SK-N-SH (cell line): Measurements from ENCODE around the gene TMEM150C. TPM values are rescaled to one million over a fixed set of nuclear protein-coding genes. Genes with fewer than 3 reads are reported as not detected.

ENCODE experiments used
- CTCF ChIA-PET: fragments of 300-600, 350-600 bp; formaldehyde crosslinking; extraction: SDS; loops from one replicate; lab custom pipeline; 2021; lab: Yijun Ruan, JAX
- POLR2A ChIA-PET: fragments of 350-600 bp; sonication (Branson Sonifier 250); formaldehyde crosslinking; extraction: SDS; loops from one replicate; lab custom pipeline; 2020; ENCODE audit warnings: antibody characterized with exemption, inconsistent platforms; lab: Yijun Ruan, JAX
- DNase-seq: peaks from one replicate; pipeline ENCODE4 v3.0.0; 2012
- H2AFZ ChIP-seq: fragments of 200-600 bp; sonication (generic); 2 replicates; pipeline ENCODE4 v1.8.1; 2016; ENCODE audit warnings: antibody characterized with exemption, mild to moderate bottlenecking, low read depth
- H3F3A ChIP-seq: fragments of 200-600 bp; sonication (generic); replicated peaks from 2 replicates; pipeline ENCODE3; 2016; ENCODE audit warnings: antibody characterized with exemption, mild to moderate bottlenecking; ENCODE audit not compliant: insufficient read depth
- H3K27ac ChIP-seq, 2 experiments: fragments of 200-500 bp in 1 of 2; fragments of 200-600 bp in 1 of 2; sonication (Bioruptor generic) in 1 of 2; sonication (generic), shearing (Covaris generic) in 1 of 2; 2 replicates each; pipeline versions ENCODE4 v1.5.1 to v1.6.1; 2014 to 2016; ENCODE audit warnings: low read depth in 2 of 2, inconsistent platforms in 1 of 2, low read length in 1 of 2, mild to moderate bottlenecking in 1 of 2, mixed read lengths in 1 of 2
- H3K27me3 ChIP-seq: fragments of 200-600 bp; sonication (generic), shearing (Covaris generic); 2 replicates; pipeline ENCODE4 v1.6.1; 2016; ENCODE audit warnings: mixed run types; ENCODE audit not compliant: insufficient read depth
- H3K36me3 ChIP-seq, 2 experiments: fragments of 200-500 bp in 1 of 2; fragments of 200-600 bp in 1 of 2; sonication (Bioruptor generic) in 1 of 2; sonication (generic) in 1 of 2; replicated peaks in 1 of 2; 2 replicates each; pipeline versions ENCODE3 to v1.5.1; 2014 to 2016; ENCODE audit warnings: low read length in 1 of 2, mild to moderate bottlenecking in 1 of 2; ENCODE audit not compliant: insufficient read depth in 2 of 2, control insufficient read depth in 1 of 2
- H3K4me1 ChIP-seq, 2 experiments: fragments of 200-500 bp in 1 of 2; fragments of 200-600 bp in 1 of 2; sonication (Bioruptor generic) in 1 of 2; sonication (generic), shearing (Covaris generic) in 1 of 2; 2 replicates each; pipeline versions ENCODE4 v1.5.1 to v1.6.1; 2014 to 2016; ENCODE audit warnings: low read depth in 1 of 2, low read length in 1 of 2, mixed run types in 1 of 2; ENCODE audit not compliant: insufficient read depth in 2 of 2, control insufficient read depth in 1 of 2
- H3K4me2 ChIP-seq: fragments of 200-600 bp; sonication (generic), shearing (Covaris generic); 2 replicates; pipeline ENCODE4 v1.6.1; 2017; ENCODE audit warnings: mixed run types
- H3K4me3 ChIP-seq, 2 experiments: fragments of 200-500 bp in 1 of 2; fragments of 200-600 bp in 1 of 2; sonication (Bioruptor generic) in 1 of 2; sonication (generic), shearing (Covaris generic) in 1 of 2; 2 replicates each; pipeline versions ENCODE4 v1.5.1 to v1.8.1; 2014 to 2016; ENCODE audit warnings: low read depth in 2 of 2, inconsistent platforms in 1 of 2, low read length in 1 of 2, mild to moderate bottlenecking in 1 of 2, mixed read lengths in 1 of 2, moderate library complexity in 1 of 2
- H3K79me2 ChIP-seq: fragments of 200-600 bp; sonication (generic); 2 replicates; pipeline ENCODE4 v1.8.1; 2017; ENCODE audit warnings: mild to moderate bottlenecking; ENCODE audit not compliant: insufficient read depth
- H3K9ac ChIP-seq: fragments of 200-600 bp; sonication (generic); 2 replicates; pipeline ENCODE4 v1.6.1; 2017; ENCODE audit warnings: mixed run types
- H3K9me2 ChIP-seq: fragments of 200-600 bp; sonication (generic); 2 replicates; pipeline ENCODE4 v1.6.1; 2017; ENCODE audit warnings: mixed run types
- H3K9me3 ChIP-seq: fragments of 200-600 bp; sonication (generic); 2 replicates; pipeline ENCODE4 v1.6.1; 2017; ENCODE audit warnings: mixed run types, mild to moderate bottlenecking, moderate library complexity
- H4K20me1 ChIP-seq: fragments of 200-600 bp; sonication (generic); 2 replicates; pipeline ENCODE4 v1.6.1; 2017; ENCODE audit warnings: mild to moderate bottlenecking, mixed run types; ENCODE audit not compliant: insufficient read depth
- CHD2 ChIP-seq: fragments of 150-350 bp; IDR thresholded peaks from 2 replicates; pipeline ENCODE4 v1.6.1; 2018; ENCODE audit warnings: low read length; ENCODE audit not compliant: partially characterized antibody
- CTCF ChIP-seq: fragments of 200-600 bp; sonication (generic); IDR thresholded peaks from 2 replicates; pipeline ENCODE4 v1.6.1; 2017; ENCODE audit warnings: antibody characterized with exemption, mild to moderate bottlenecking, moderate library complexity
- EP300 ChIP-seq, 2 experiments: IDR thresholded peaks; 2 replicates each; pipeline versions ENCODE4 v1.4.0 to v1.6.1; 2012; ENCODE audit warnings: borderline replicate concordance in 1 of 2, low read depth in 1 of 2, low read length in 1 of 2
- FOSL2 ChIP-seq: IDR thresholded peaks from 2 replicates; pipeline ENCODE4 v1.4.0; 2012; ENCODE audit warnings: low read depth, mild to moderate bottlenecking, moderate library complexity, borderline replicate concordance
- FOXJ3 ChIP-seq: sonication (generic); formaldehyde crosslinking; IDR thresholded peaks from 2 replicates; pipeline ENCODE4 v1.5.1; 2020; ENCODE audit warnings: mild to moderate bottlenecking, missing genetic modification reagents
- GABPA ChIP-seq: IDR thresholded peaks from 2 replicates; pipeline ENCODE4 v1.4.0; 2012; ENCODE audit warnings: low read depth, mild to moderate bottlenecking
- GATA2 ChIP-seq: sonication (generic); formaldehyde crosslinking; IDR thresholded peaks from 2 replicates; pipeline ENCODE4 v1.5.0; 2020; ENCODE audit warnings: mild to moderate bottlenecking, missing genetic modification reagents
- JUND ChIP-seq: IDR thresholded peaks from 2 replicates; pipeline ENCODE4 v1.4.0; 2012
- MXI1 ChIP-seq: IDR thresholded peaks from 2 replicates; pipeline ENCODE4 v1.6.1; 2012; ENCODE audit warnings: mild to moderate bottlenecking, low read depth, low read length, improper control_type of control experiment
- PBX3 ChIP-seq: IDR thresholded peaks from 2 replicates; pipeline ENCODE4; 2012
- RCOR1 ChIP-seq: fragments of 150-350 bp; IDR thresholded peaks from 2 replicates; pipeline ENCODE4 v1.6.1; 2017; ENCODE audit warnings: antibody characterized with exemption, low read length
- SIN3A ChIP-seq: IDR thresholded peaks from 2 replicates; pipeline ENCODE4 v1.6.1; 2012; ENCODE audit warnings: low read depth, mild to moderate bottlenecking, low read length, moderate library complexity, borderline replicate concordance
- USF1 ChIP-seq: IDR thresholded peaks from 2 replicates; pipeline ENCODE4 v1.4.0; 2012; ENCODE audit warnings: low read depth, borderline replicate concordance
- USF2 ChIP-seq: fragments of 150-350 bp; IDR thresholded peaks from 2 replicates; pipeline ENCODE4 v1.6.1; 2017; ENCODE audit warnings: antibody characterized with exemption, low read length, low read depth, borderline replicate concordance
- WGBS: methylation state at CpG from one replicate; pipeline ENCODE4 v1.1.6; 2017; ENCODE audit warnings: low lambda C conversion rate; 5-methylcytosine and 5-hydroxymethylcytosine counted together
- polyA plus RNA-seq, 3 experiments: library from polyadenylated mRNA; depleted of rRNA; stranded (reverse); fragments of >200 nt; gene quantifications; 2 replicates each; pipeline ENCODE4 v1.2.3, GENCODE V29; 2012

Gene TMEM150C
- polyA plus RNA-seq, 1 of the 3 experiments (the other 2 are of a cell fraction), result 1.0 TPM

GRCh38 chr4:82452026-82452425, 109.8 kb downstream of the TMEM150C start (continued):
- TF ChIP-seq FOSL2 (no peak), PBX3 (no peak), GABPA (no peak), JUND (no peak), USF2 (no peak), FOXJ3 (no peak), CTCF (no peak), USF1 (no peak), CHD2 (no peak)

- no peak overlapping the region for H3K4me3 ChIP-seq
- H3K9me2 ChIP-seq, result no peaks in the 10 kb centered on the region
- H3F3A ChIP-seq, result no peaks in the 10 kb centered on the region
- peak; percentile 67 for DNase-seq
- H2AFZ ChIP-seq, result no peak overlapping the region
- TF ChIP-seq GATA2 (CRISPR knock-in tag), result peak; percentile 57
- no peak for TF ChIP-seq EP300 (IDR thresholded peaks at IDR 0.05; ENCODE audit: borderline replicate concordance in 1 of 2, low read depth in 1 of 2, low read length in 1 of 2)
- TF ChIP-seq RCOR1, result peak; percentile 51; the same call in 1 of the 2 replicates
- peak; percentile 68; the same call in 1 of the 2 replicates for TF ChIP-seq MXI1
- no peak for TF ChIP-seq SIN3A
- WGBS, result 78% methylated on average over 13 of the region's 13 CpGs
- no peaks in the 10 kb centered on the region for H3K9me3 ChIP-seq
- no peak overlapping the region for H3K9ac ChIP-seq
- H3K27me3 ChIP-seq, result no peaks in the 10 kb centered on the region
- H3K4me2 ChIP-seq, result no peak overlapping the region
- peaks cover 38% of the 10 kb centered on the region for H3K79me2 ChIP-seq
- ChIA-PET POLR2A (interaction anchor here (1.0 to 1.4 kb wide), 2 partner anchors 21 to 280 kb away, joined by 3 to 7 read pairs; partner anchors contain the start of gene HNRNPDL), CTCF (interaction anchor here (0.8 to 3.1 kb wide), 4 partner anchors 10 to 215 kb away, joined by 3 to 12 read pairs (median 4); no protein-coding TSS in a partner anchor)
- peak overlapping the region in 1 of 2 experiments; percentile 19; a peak in 2 of 4 replicates for H3K27ac ChIP-seq
- H3K4me1 ChIP-seq, result peaks cover 0 to 4% of the 10 kb centered on the region in 2 experiments; a peak in 1 of 4 replicates
- peaks cover 22 to 56% of the 10 kb centered on the region in 2 experiments for H3K36me3 ChIP-seq
- no peaks in the 10 kb centered on the region for H4K20me1 ChIP-seq
Observed at GRCh38 chr4:82450966-82451755, 110.6 kb downstream of the TMEM150C start.
